ENCODE measurements around the gene C9orf72.
A peak's percentile ranks its signal among the peaks of the same experiment; 100 is the strongest.

C9orf72 gene

GRCh38 chr9:27573634-27574590 lies 631 bp upstream of the C9orf72 start:
- peak; percentile 97 for FAIRE-seq

GRCh38 chr9:27572566-27572917 lies 739 bp downstream of the C9orf72 start:
- FAIRE-seq = no peak

GRCh38 chr9:27572061-27572460 lies 1.2 kb downstream of the C9orf72 start:
- no peak for FAIRE-seq

GRCh38 chr9:27571011-27571410 lies 2.3 kb downstream of the C9orf72 start:
- FAIRE-seq = no peak

- FAIRE-seq = peak; percentile 18
Measured at GRCh38 chr9:27569406-27569805, 3.9 kb downstream of the C9orf72 start.

- FAIRE-seq = no peak
Measured at GRCh38 chr9:27566118-27566517, 7.2 kb downstream of the C9orf72 start.

- FAIRE-seq = no peak
Measured at GRCh38 chr9:27565696-27566095, 7.6 kb downstream of the C9orf72 start.

- FAIRE-seq = no peak
Measured at GRCh38 chr9:27564670-27565069, 8.6 kb downstream of the C9orf72 start.

GRCh38 chr9:27563738-27564430 lies 9.4 kb downstream of the C9orf72 start:
- no peak for FAIRE-seq

- FAIRE-seq = no peak
Measured at GRCh38 chr9:27561685-27562084, 11.6 kb downstream of the C9orf72 start.

GRCh38 chr9:27560457-27560856 lies 12.8 kb downstream of the C9orf72 start:
- no peak for FAIRE-seq

- no peak for FAIRE-seq
Measured at GRCh38 chr9:27558307-27558706, 15.0 kb downstream of the C9orf72 start.

- FAIRE-seq = no peak
Measured at GRCh38 chr9:27556470-27556869, 16.8 kb downstream of the C9orf72 start.

GRCh38 chr9:27554712-27555111 lies 18.6 kb downstream of the C9orf72 start:
- FAIRE-seq = no peak

GRCh38 chr9:27549196-27549755 lies 24.0 kb downstream of the C9orf72 start:
- FAIRE-seq = no peak

GRCh38 chr9:27548055-27548741 lies 25.1 kb downstream of the C9orf72 start:
- FAIRE-seq = peak; percentile 64

- FAIRE-seq = no peak
Measured at GRCh38 chr9:27545471-27545870, 27.8 kb downstream of the C9orf72 start.

GRCh38 chr9:27542508-27542907 lies 30.8 kb downstream of the C9orf72 start:
- no peak for FAIRE-seq

- FAIRE-seq = no peak
Measured at GRCh38 chr9:27541740-27542139, 31.5 kb downstream of the C9orf72 start.

- no peak for FAIRE-seq
Measured at GRCh38 chr9:27540502-27540901, 32.8 kb downstream of the C9orf72 start.

GRCh38 chr9:27539479-27540441 lies 33.5 kb downstream of the C9orf72 start:
- FAIRE-seq = no peak

- no peak for FAIRE-seq
Measured at GRCh38 chr9:27538647-27539046, 34.6 kb downstream of the C9orf72 start.
